Suprapubic skin (tissue), 4 donors: Measurements from ENCODE around the gene MCEMP1. TPM values are rescaled to one million over a fixed set of nuclear protein-coding genes. Genes with fewer than 3 reads are reported as not detected.

ENCODE experiments used
- DNase-seq, 2 donors: peaks; one replicate each; pipeline ENCODE4 v3.0.0-alpha.2; 2019; ENCODE audit warnings: low spot score in 2 of 2
- H3K27ac ChIP-seq: fragments of 200-600 bp; sonication (generic); one replicate; pipeline ENCODE4 v1.5.1; 2019
- H3K27me3 ChIP-seq: fragments of 200-600 bp; sonication (generic); one replicate; pipeline ENCODE4 v1.5.1; 2019
- H3K36me3 ChIP-seq: fragments of 200-600 bp; sonication (generic); one replicate; pipeline ENCODE4 v1.5.1; 2019
- H3K4me1 ChIP-seq: fragments of 200-600 bp; sonication (generic); one replicate; pipeline ENCODE4 v1.5.1; 2019
- H3K4me3 ChIP-seq: fragments of 200-600 bp; sonication (generic); one replicate; pipeline ENCODE4 v1.5.1; 2019; ENCODE audit warnings: mild to moderate bottlenecking
- H3K9me3 ChIP-seq: fragments of 200-600 bp; sonication (generic); one replicate; pipeline ENCODE4 v1.5.1; 2019
- CTCF ChIP-seq, 2 donors: fragments of 200-600 bp in 1 of 2; fragments of 450-650 bp in 1 of 2; sonication (generic) in 1 of 2; IDR thresholded peaks; one replicate each; pipeline ENCODE4 v1.5.1; 2016 to 2019; ENCODE audit warnings: antibody characterized with exemption in 2 of 2, mild to moderate bottlenecking in 1 of 2, moderate library complexity in 1 of 2
- EP300 ChIP-seq: sonication (generic); formaldehyde crosslinking; IDR thresholded peaks from one replicate; pipeline ENCODE4 v1.6.1; 2017; ENCODE audit warnings: antibody characterized with exemption
- POLR2A ChIP-seq, 2 donors: fragments of 450-650 bp; IDR thresholded peaks; one replicate each; pipeline ENCODE4 v1.6.1; 2017; ENCODE audit warnings: antibody characterized with exemption in 2 of 2, mild to moderate bottlenecking in 2 of 2, moderate library complexity in 2 of 2
- POLR2AphosphoS5 ChIP-seq, 3 donors: sonication (generic); formaldehyde crosslinking; IDR thresholded peaks; one replicate each; pipeline ENCODE4 v1.6.1; 2017; ENCODE audit warnings: antibody characterized with exemption in 3 of 3
- WGBS: methylation state at CpG from one replicate; pipeline ENCODE4 v1.1.5; 2018; 5-methylcytosine and 5-hydroxymethylcytosine counted together
- total RNA-seq, 4 donors: library from RNA; depleted of rRNA; stranded (reverse); fragments of >200 nt; gene quantifications; one replicate each; pipeline ENCODE4 v1.1.0, GENCODE V29; 2016

The MCEMP1 gene
- total RNA-seq, 4 donors from 2014 or later, result 1.4 TPM; not detected in 3

- no peaks in the 10 kb centered on the region for H3K4me1 ChIP-seq
- H3K36me3 ChIP-seq, result peaks cover 22% of the 10 kb centered on the region
- peaks cover 3% of the 10 kb centered on the region for H3K27me3 ChIP-seq
- H3K4me3 ChIP-seq, result no peak overlapping the region
- DNase-seq, result no peak
- no peaks in the 10 kb centered on the region for H3K9me3 ChIP-seq
- WGBS, result 88% methylated on average over 6 of the region's 20 CpGs
- TF ChIP-seq EP300, result no peak
- no peak for TF ChIP-seq POLR2AphosphoS5 (IDR thresholded peaks at IDR 0.05)
- no peak for TF ChIP-seq POLR2A (IDR thresholded peaks at IDR 0.05)
- no peak for TF ChIP-seq CTCF (IDR thresholded peaks at IDR 0.05)
- H3K27ac ChIP-seq, result no peak overlapping the region
Observed at GRCh38 chr19:7644550-7644877, 32.4 kb upstream of the MCEMP1 start.

GRCh38 chr19:7645163-7645562, 31.7 kb upstream of the MCEMP1 start:
- no peak overlapping the region for H3K4me3 ChIP-seq
- 88% methylated on average over 8 of the region's 14 CpGs for WGBS
- DNase-seq, result no peak
- H3K27me3 ChIP-seq, result peaks cover 3% of the 10 kb centered on the region
- H3K9me3 ChIP-seq, result no peaks in the 10 kb centered on the region
- TF ChIP-seq POLR2AphosphoS5 (IDR thresholded peaks at IDR 0.05) (no peak), EP300 (no peak), POLR2A (IDR thresholded peaks at IDR 0.05) (no peak), CTCF (IDR thresholded peaks at IDR 0.05) (no peak)
- no peaks in the 10 kb centered on the region for H3K4me1 ChIP-seq
- H3K27ac ChIP-seq, result no peak overlapping the region
- H3K36me3 ChIP-seq, result peaks cover 22% of the 10 kb centered on the region

GRCh38 chr19:7645656-7646425, 31.0 kb upstream of the MCEMP1 start:
- Histone ChIP-seq H3K4me3 (no peak overlapping the region), H3K27ac (no peak overlapping the region), H3K36me3 (peaks cover 22% of the 10 kb centered on the region)

GRCh38 chr19:7646426-7646700, 30.5 kb upstream of the MCEMP1 start:
- peaks cover 22% of the 10 kb centered on the region for H3K36me3 ChIP-seq
- H3K27ac ChIP-seq, result no peak overlapping the region

More at GRCh38 chr19:7645656-7646425, 31.0 kb upstream of the MCEMP1 start:
- TF ChIP-seq POLR2A (IDR thresholded peaks at IDR 0.05) (no peak), POLR2AphosphoS5 (IDR thresholded peaks at IDR 0.05) (no peak), CTCF (IDR thresholded peaks at IDR 0.05) (no peak), EP300 (no peak)
- no peaks in the 10 kb centered on the region for H3K4me1 ChIP-seq
- no peak for DNase-seq
- H3K9me3 ChIP-seq, result no peaks in the 10 kb centered on the region
- peaks cover 9% of the 10 kb centered on the region for H3K27me3 ChIP-seq
- WGBS, result 72% methylated on average over 17 of the region's 20 CpGs

GRCh38 chr19:7647156-7647555, 29.7 kb upstream of the MCEMP1 start:
- WGBS, result 71% methylated on average over 11 of the region's 26 CpGs
- TF ChIP-seq CTCF (IDR thresholded peaks at IDR 0.05) (no peak), POLR2A (IDR thresholded peaks at IDR 0.05) (no peak), EP300 (no peak), POLR2AphosphoS5 (IDR thresholded peaks at IDR 0.05) (no peak)

More at GRCh38 chr19:7646426-7646700, 30.5 kb upstream of the MCEMP1 start:
- 100% methylated on average over 1 of the region's 8 CpGs for WGBS
- H3K9me3 ChIP-seq, result no peaks in the 10 kb centered on the region
- H3K4me3 ChIP-seq, result no peak overlapping the region
- no peak for TF ChIP-seq POLR2AphosphoS5 (IDR thresholded peaks at IDR 0.05)
- TF ChIP-seq EP300, result no peak
- no peak for TF ChIP-seq CTCF (IDR thresholded peaks at IDR 0.05)
- TF ChIP-seq POLR2A (IDR thresholded peaks at IDR 0.05), result no peak
- no peak for DNase-seq
- peaks cover 10% of the 10 kb centered on the region for H3K27me3 ChIP-seq
- H3K4me1 ChIP-seq, result no peaks in the 10 kb centered on the region

More at GRCh38 chr19:7647156-7647555, 29.7 kb upstream of the MCEMP1 start:
- no peak overlapping the region for H3K4me3 ChIP-seq
- DNase-seq, result no peak
- H3K27me3 ChIP-seq, result peaks cover 10% of the 10 kb centered on the region
- H3K27ac ChIP-seq, result no peak overlapping the region
- H3K9me3 ChIP-seq, result no peaks in the 10 kb centered on the region
- peaks cover 21% of the 10 kb centered on the region for H3K36me3 ChIP-seq
- H3K4me1 ChIP-seq, result peaks cover 6% of the 10 kb centered on the region
